PC-3 (cell line): ENCODE results near the gene CDK14. TPM values are rescaled to one million over a fixed set of nuclear protein-coding genes. Genes with fewer than 3 reads are reported as not detected.

Experiments used
- ATAC-seq: fragments of 200-7000 bp; cut with Tn5 transposase; 2 replicates; pipeline ENCODE4 v1.9.1; 2020; ENCODE audit warnings: mild to moderate bottlenecking, moderate library complexity
- BruUV-seq: library from RNA; stranded (reverse); fragments of 400-500 nt; replicated peaks from 2 replicates; lab custom pipeline; 2021; lab: Mats Ljungman, UMichigan
- CTCF ChIA-PET: fragments of 300-600 bp; sonication (Branson Sonifier 250); formaldehyde crosslinking; loops from one replicate; lab custom pipeline; 2022; ENCODE audit warnings: antibody characterized with exemption; lab: Charles Lee
- POLR2A ChIA-PET: fragments of 300-600 bp; sonication (Branson Sonifier 250); formaldehyde crosslinking; loops from one replicate; lab custom pipeline; 2022; ENCODE audit warnings: antibody characterized with exemption; ENCODE audit not compliant: unreplicated experiment; lab: Charles Lee
- DNase-seq: peaks from one replicate; pipeline ENCODE4 v3.0.0-alpha.2; 2015
- H2AFZ ChIP-seq: fragments of 300-600 bp; sonication (generic); 2 replicates; pipeline ENCODE4 v1.6.0; 2016; ENCODE audit warnings: antibody characterized with exemption, low read length
- H3F3A ChIP-seq: fragments of 300-600 bp; sonication (generic); one replicate; pipeline ENCODE4 v1.6.0; 2017; ENCODE audit warnings: antibody characterized with exemption, low read length, control low read depth, mild to moderate bottlenecking; ENCODE audit not compliant: unreplicated experiment
- H3K27ac ChIP-seq: fragments of 300-600 bp; sonication (generic); 2 replicates; pipeline ENCODE4 v1.5.1; 2016; ENCODE audit warnings: mild to moderate bottlenecking, low read length
- H3K27me3 ChIP-seq: fragments of 300-600 bp; sonication (generic); 2 replicates; pipeline ENCODE4 v1.6.1; 2016; ENCODE audit warnings: low read length, mixed read lengths
- H3K36me3 ChIP-seq: fragments of 300-600 bp; sonication (generic); 2 replicates; pipeline ENCODE4 v1.6.1; 2016; ENCODE audit warnings: low read depth, mixed run types, low read length, mixed read lengths
- H3K4me1 ChIP-seq: fragments of 300-600 bp; sonication (generic); 2 replicates; pipeline ENCODE4 v1.5.1; 2016; ENCODE audit warnings: low read length; ENCODE audit not compliant: insufficient read depth
- H3K4me2 ChIP-seq: fragments of 300-600 bp; sonication (generic); 2 replicates; pipeline ENCODE4 v1.6.0; 2016; ENCODE audit warnings: low read length
- H3K4me3 ChIP-seq: fragments of 300-600 bp; sonication (generic); 2 replicates; pipeline ENCODE4 v1.5.1; 2016; ENCODE audit warnings: mild to moderate bottlenecking, low read length, mixed read lengths
- H3K79me2 ChIP-seq: fragments of 300-600 bp; sonication (generic); 2 replicates; pipeline ENCODE4 v1.6.1; 2017; ENCODE audit warnings: low read length, mixed read lengths
- H3K9ac ChIP-seq: fragments of 300-600 bp; sonication (generic); 2 replicates; pipeline ENCODE4 v1.6.0; 2016; ENCODE audit warnings: mild to moderate bottlenecking, low read length
- H3K9me2 ChIP-seq: fragments of 300-600 bp; sonication (generic); replicated peaks from 2 replicates; pipeline ENCODE4 v1.6.1; 2016; ENCODE audit warnings: mixed run types, low read length, mixed read lengths
- H3K9me3 ChIP-seq: fragments of 300-600 bp; sonication (generic); 2 replicates; pipeline ENCODE4 v1.6.1; 2016; ENCODE audit warnings: low read length, mixed read lengths
- H4K20me1 ChIP-seq: fragments of 300-600 bp; sonication (generic); 2 replicates; pipeline ENCODE4 v1.6.1; 2016; ENCODE audit warnings: low read length, mixed read lengths
- EZH2 ChIP-seq: fragments of 300-600 bp; sonication (generic); IDR thresholded peaks from one replicate; pipeline ENCODE4 v1.6.1; 2017; ENCODE audit warnings: antibody characterized with exemption, mild to moderate bottlenecking, low read length; ENCODE audit not compliant: unreplicated experiment
- EZH2phosphoT487 ChIP-seq: fragments of 300-600 bp; sonication (generic); IDR thresholded peaks from 2 replicates; pipeline ENCODE4 v1.6.1; 2018; ENCODE audit warnings: mild to moderate bottlenecking, antibody characterized with exemption, low read length, borderline replicate concordance
- intact Hi-C: fragments of 100-400 bp; cut with micrococcal nuclease; formaldehyde crosslinking; loops from 2 replicates; pipeline ENCODE4 v1.9.0; 2023
- total RNA-seq: library from RNA; depleted of rRNA; stranded (reverse); fragments of >200 nt; gene quantifications from 2 replicates; pipeline ENCODE4 v1.2.3, GENCODE V29; 2014
- TF ChIP-seq, protein P1 (sequence below): fragments of 300-600 bp; sonication (generic); conservative IDR thresholded peaks from 2 replicates; pipeline ENCODE4 v1.5.1; 2017; ENCODE audit warnings: antibody characterized with exemption, low read depth, mild to moderate bottlenecking, low read length

Gene CDK14
- total RNA-seq, 1 experiment from 2014 or later = 8.2 TPM

DNA sequence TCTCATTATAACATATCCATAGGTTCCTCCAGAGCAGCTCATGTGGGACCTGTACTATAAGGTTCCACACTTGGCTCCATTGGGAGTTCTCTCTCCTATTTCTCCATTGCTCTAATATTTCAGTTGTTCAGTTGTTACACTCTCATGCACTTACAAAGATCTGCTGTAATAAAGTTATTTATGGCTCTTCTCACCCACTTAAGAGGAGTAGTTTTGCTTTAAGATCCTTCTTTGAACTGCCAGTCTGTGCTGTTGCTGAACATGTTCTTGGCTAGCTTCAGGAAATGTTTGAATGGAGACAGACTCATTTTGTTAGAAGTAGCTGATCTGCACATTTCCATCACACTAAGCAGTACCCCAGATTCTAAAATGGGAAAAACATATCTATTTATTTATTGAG lies 250.1 kb downstream of the CDK14 start:
- no peaks in the 10 kb centered on the region for H3K9me3 ChIP-seq
- H3K27ac ChIP-seq = no peak overlapping the region
- no TSS peak for BruUV-seq
- H3K36me3 ChIP-seq = no peaks in the 10 kb centered on the region
- H3K27me3 ChIP-seq = no peaks in the 10 kb centered on the region
- intact Hi-C loops = no loop called here
- H3F3A ChIP-seq = no peaks in the 10 kb centered on the region
- TF ChIP-seq, protein P1, sequence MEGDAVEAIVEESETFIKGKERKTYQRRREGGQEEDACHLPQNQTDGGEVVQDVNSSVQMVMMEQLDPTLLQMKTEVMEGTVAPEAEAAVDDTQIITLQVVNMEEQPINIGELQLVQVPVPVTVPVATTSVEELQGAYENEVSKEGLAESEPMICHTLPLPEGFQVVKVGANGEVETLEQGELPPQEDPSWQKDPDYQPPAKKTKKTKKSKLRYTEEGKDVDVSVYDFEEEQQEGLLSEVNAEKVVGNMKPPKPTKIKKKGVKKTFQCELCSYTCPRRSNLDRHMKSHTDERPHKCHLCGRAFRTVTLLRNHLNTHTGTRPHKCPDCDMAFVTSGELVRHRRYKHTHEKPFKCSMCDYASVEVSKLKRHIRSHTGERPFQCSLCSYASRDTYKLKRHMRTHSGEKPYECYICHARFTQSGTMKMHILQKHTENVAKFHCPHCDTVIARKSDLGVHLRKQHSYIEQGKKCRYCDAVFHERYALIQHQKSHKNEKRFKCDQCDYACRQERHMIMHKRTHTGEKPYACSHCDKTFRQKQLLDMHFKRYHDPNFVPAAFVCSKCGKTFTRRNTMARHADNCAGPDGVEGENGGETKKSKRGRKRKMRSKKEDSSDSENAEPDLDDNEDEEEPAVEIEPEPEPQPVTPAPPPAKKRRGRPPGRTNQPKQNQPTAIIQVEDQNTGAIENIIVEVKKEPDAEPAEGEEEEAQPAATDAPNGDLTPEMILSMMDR = no peak
- TF ChIP-seq EZH2phosphoT487 (no peak), EZH2 (no peak)
- peaks cover 11% of the 10 kb centered on the region for H3K4me1 ChIP-seq
- no peak overlapping the region for H3K4me2 ChIP-seq
- ATAC-seq = no peak
- ChIA-PET CTCF (no interaction called here), POLR2A (no interaction called here)
- H3K9ac ChIP-seq = no peak overlapping the region
- H3K4me3 ChIP-seq = no peak overlapping the region
- no peaks in the 10 kb centered on the region for H3K79me2 ChIP-seq
- no peaks in the 10 kb centered on the region for H4K20me1 ChIP-seq
- no peaks in the 10 kb centered on the region for H3K9me2 ChIP-seq
- no peak for DNase-seq
- H2AFZ ChIP-seq = no peak overlapping the region

DNA sequence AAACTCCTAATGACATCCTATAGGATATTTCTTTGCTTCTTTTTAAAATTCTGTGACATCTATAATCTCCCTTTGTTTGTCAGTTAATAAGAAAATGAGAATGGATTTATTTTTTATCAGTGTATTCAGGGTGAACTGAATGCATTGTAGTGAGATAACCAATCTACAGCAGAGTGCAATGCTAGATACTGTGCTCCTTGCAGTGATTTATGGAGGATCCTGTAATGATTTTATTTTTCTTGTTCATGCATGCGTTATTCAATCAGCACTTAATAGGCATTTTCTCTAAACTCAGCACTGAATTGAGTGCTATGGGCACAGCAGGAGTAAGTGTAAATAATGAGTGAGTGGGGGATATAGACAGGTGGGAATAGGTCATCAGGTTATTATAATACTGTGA lies 253.9 kb downstream of the CDK14 start:
- H3K4me2 ChIP-seq = no peak overlapping the region
- H3K4me1 ChIP-seq = no peaks in the 10 kb centered on the region
- no TSS peak for BruUV-seq
- H4K20me1 ChIP-seq = no peaks in the 10 kb centered on the region
- ChIA-PET CTCF (no interaction called here), POLR2A (no interaction called here)
- intact Hi-C loops = no loop called here
- TF ChIP-seq EZH2 = no peak
- TF ChIP-seq EZH2phosphoT487 = no peak
- TF ChIP-seq, protein P1 = no peak
- H3K9me2 ChIP-seq = no peaks in the 10 kb centered on the region
- DNase-seq = no peak
- H3K27ac ChIP-seq = no peak overlapping the region
- no peak for ATAC-seq
- no peaks in the 10 kb centered on the region for H3K27me3 ChIP-seq
- H2AFZ ChIP-seq = no peak overlapping the region
- no peaks in the 10 kb centered on the region for H3K36me3 ChIP-seq
- no peaks in the 10 kb centered on the region for H3K9me3 ChIP-seq
- no peaks in the 10 kb centered on the region for H3K79me2 ChIP-seq
- H3K9ac ChIP-seq = no peak overlapping the region
- no peaks in the 10 kb centered on the region for H3F3A ChIP-seq
- no peak overlapping the region for H3K4me3 ChIP-seq

DNA sequence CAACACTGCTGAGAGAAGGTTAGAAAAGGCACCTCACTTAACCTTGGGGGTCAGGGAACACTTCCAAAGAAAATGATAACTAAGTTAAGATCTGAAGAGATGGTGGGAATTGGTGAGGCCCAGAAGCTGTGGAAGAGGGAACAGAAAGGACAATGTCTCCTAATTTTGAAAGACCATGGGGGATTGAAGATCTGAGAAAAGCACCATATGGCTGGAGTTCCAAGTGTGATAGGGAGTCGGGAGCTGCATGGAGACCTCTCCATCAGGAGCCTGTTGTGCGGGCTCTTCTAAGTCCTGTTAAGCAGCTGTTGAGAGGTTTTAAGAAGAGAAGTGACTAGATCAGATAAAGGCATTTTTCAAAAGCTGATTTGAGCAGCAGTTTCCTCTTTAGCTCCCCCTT lies 254.3 kb downstream of the CDK14 start:
- H3F3A ChIP-seq = no peaks in the 10 kb centered on the region
- no peak overlapping the region for H3K9ac ChIP-seq
- no peak overlapping the region for H2AFZ ChIP-seq
- TF ChIP-seq, protein P1 = no peak
- no peak for TF ChIP-seq EZH2phosphoT487
- TF ChIP-seq EZH2 = no peak
- H3K79me2 ChIP-seq = no peaks in the 10 kb centered on the region
- H3K36me3 ChIP-seq = no peaks in the 10 kb centered on the region
- DNase-seq (no peak), ATAC-seq (no peak)
- intact Hi-C loops = no loop called here
- H3K4me1 ChIP-seq = no peaks in the 10 kb centered on the region
- no peaks in the 10 kb centered on the region for H4K20me1 ChIP-seq
- H3K9me2 ChIP-seq = no peaks in the 10 kb centered on the region
- H3K27ac ChIP-seq = no peak overlapping the region
- H3K9me3 ChIP-seq = no peaks in the 10 kb centered on the region
- CTCF ChIA-PET = no interaction called here
- no TSS peak for BruUV-seq
- no peaks in the 10 kb centered on the region for H3K27me3 ChIP-seq
- no peak overlapping the region for H3K4me3 ChIP-seq
- H3K4me2 ChIP-seq = no peak overlapping the region
- POLR2A ChIA-PET = no interaction called here
